SJSA1 (cell line): ENCODE data around the gene ANGEL2. TPM values are rescaled to one million over a fixed set of nuclear protein-coding genes. Genes with fewer than 3 reads are reported as not detected.

Experiments
- DNase-seq, 2 experiments: peaks; one replicate each; pipeline ENCODE4 v3.0.0-alpha.2; 2015 to 2020; ENCODE audit warnings: low spot score in 2 of 2, low read depth in 1 of 2
- H3K27ac ChIP-seq: fragments of 250-450 bp; sonication (Bioruptor Pico); 2 replicates; pipeline ENCODE4 v1.5.1; 2020; ENCODE audit warnings: mild to moderate bottlenecking, moderate library complexity
- H3K27me3 ChIP-seq: fragments of 250-450 bp; sonication (Bioruptor Pico); replicated peaks from 2 replicates; pipeline ENCODE4 v1.5.1; 2020; ENCODE audit warnings: mild to moderate bottlenecking, moderate library complexity
- H3K36me3 ChIP-seq: fragments of 250-450 bp; sonication (Bioruptor Pico); 2 replicates; pipeline ENCODE4 v1.5.1; 2020; ENCODE audit warnings: mild to moderate bottlenecking
- H3K4me1 ChIP-seq: fragments of 250-450 bp; sonication (Bioruptor Pico); replicated peaks from 2 replicates; pipeline ENCODE4 v1.6.1; 2021; ENCODE audit warnings: mild to moderate bottlenecking
- H3K4me3 ChIP-seq: fragments of 250-450 bp; sonication (Bioruptor Pico); 2 replicates; pipeline ENCODE4 v1.5.1; 2020; ENCODE audit warnings: mild to moderate bottlenecking
- H3K9me3 ChIP-seq: fragments of 250-450 bp; sonication (Bioruptor Pico); replicated peaks from 2 replicates; pipeline ENCODE4 v1.5.1; 2020; ENCODE audit warnings: mild to moderate bottlenecking
- total RNA-seq: library from RNA; depleted of rRNA; stranded (reverse); fragments of >200 nt; shearing (Covaris generic); gene quantifications from 2 replicates; pipeline ENCODE4 v1.2.3, GENCODE V29; 2014

The ANGEL2 gene
- total RNA-seq, 1 experiment from 2014 or later, result 42.3 TPM

DNA sequence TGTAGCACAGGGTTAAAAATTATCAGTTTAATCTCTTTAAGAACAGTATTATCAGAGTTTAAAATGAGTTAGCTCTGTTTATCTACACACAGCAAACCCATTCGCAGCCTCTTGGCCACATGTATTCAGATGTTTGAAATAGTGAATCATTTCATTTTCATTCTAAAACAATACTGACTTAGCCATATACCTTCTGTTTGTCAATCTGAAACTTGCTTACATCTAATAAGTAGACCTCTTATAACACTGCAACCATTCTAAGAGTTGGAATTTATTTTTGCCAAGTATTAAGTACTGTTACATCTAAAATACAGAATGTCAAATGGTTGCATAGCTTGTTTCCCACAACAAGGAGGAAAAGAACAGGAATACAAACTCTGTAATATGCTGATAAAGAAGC, 25.4 kb downstream of the ANGEL2 start:
- no peak for DNase-seq
- H3K4me1 ChIP-seq, result no peaks in the 10 kb centered on the region
- no peaks in the 10 kb centered on the region for H3K9me3 ChIP-seq
- H3K4me3 ChIP-seq, result no peak overlapping the region
- peaks cover 19% of the 10 kb centered on the region for H3K36me3 ChIP-seq
- no peak overlapping the region for H3K27ac ChIP-seq
- no peaks in the 10 kb centered on the region for H3K27me3 ChIP-seq

DNA sequence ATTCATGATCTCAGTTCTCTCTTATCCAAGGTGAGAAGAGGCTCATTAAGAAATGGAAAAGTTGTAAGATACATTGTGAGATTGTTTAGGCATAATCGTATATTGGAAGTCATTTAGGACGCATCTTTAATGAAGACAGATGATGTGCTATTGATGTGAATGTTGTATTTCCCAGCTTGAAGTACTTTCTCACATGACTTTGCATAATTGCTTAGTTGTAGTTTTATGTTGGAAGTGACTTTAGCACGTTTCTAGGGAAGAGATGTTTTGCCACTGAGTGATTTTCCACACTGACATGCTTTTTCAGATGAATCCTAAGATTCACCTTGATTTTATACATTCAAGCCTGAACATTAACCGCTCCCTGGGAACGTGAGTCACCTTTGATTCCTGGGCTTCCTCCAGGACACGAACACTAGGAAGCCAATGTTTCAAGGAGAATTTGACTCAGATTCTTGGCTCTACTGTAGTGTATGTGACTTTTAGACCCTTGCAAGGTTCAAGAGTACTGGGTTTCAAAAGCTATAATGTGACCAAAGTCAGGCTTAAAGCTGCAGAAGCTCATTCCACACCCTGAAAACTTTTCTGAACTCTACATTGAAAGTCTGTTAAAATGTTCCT, 27.9 kb downstream of the ANGEL2 start:
- Histone ChIP-seq H3K27me3 (no peaks in the 10 kb centered on the region), H3K36me3 (peaks cover 10% of the 10 kb centered on the region), H3K27ac (no peak overlapping the region), H3K4me1 (no peaks in the 10 kb centered on the region), H3K4me3 (no peak overlapping the region), H3K9me3 (no peaks in the 10 kb centered on the region)
- DNase-seq, result no peak

GRCh38 chr1:212986551-212986950, 29.1 kb downstream of the ANGEL2 start:
- no peak for DNase-seq

GRCh38 chr1:212984522-212985291, 31.0 kb downstream of the ANGEL2 start:
- DNase-seq, result no peak
- Histone ChIP-seq H3K27ac (no peak overlapping the region), H3K27me3 (no peaks in the 10 kb centered on the region), H3K4me1 (no peaks in the 10 kb centered on the region), H3K36me3 (peaks cover 5% of the 10 kb centered on the region), H3K4me3 (no peak overlapping the region), H3K9me3 (no peaks in the 10 kb centered on the region)

More at GRCh38 chr1:212986551-212986950, 29.1 kb downstream of the ANGEL2 start:
- H3K4me3 ChIP-seq, result no peak overlapping the region
- no peaks in the 10 kb centered on the region for H3K27me3 ChIP-seq
- H3K27ac ChIP-seq, result no peak overlapping the region
- no peaks in the 10 kb centered on the region for H3K9me3 ChIP-seq
- no peaks in the 10 kb centered on the region for H3K4me1 ChIP-seq
- H3K36me3 ChIP-seq, result peaks cover 5% of the 10 kb centered on the region

GRCh38 chr1:212983482-212983881, 32.2 kb downstream of the ANGEL2 start:
- Histone ChIP-seq H3K9me3 (no peaks in the 10 kb centered on the region), H3K27ac (no peak overlapping the region)

GRCh38 chr1:212982430-212983152, 33.1 kb downstream of the ANGEL2 start:
- Histone ChIP-seq H3K36me3 (no peaks in the 10 kb centered on the region), H3K9me3 (no peaks in the 10 kb centered on the region), H3K4me3 (no peak overlapping the region), H3K27me3 (no peaks in the 10 kb centered on the region), H3K4me1 (no peaks in the 10 kb centered on the region), H3K27ac (no peak overlapping the region)
- DNase-seq, result no peak

More at GRCh38 chr1:212983482-212983881, 32.2 kb downstream of the ANGEL2 start:
- DNase-seq, result no peak
- Histone ChIP-seq H3K4me3 (no peak overlapping the region), H3K36me3 (no peaks in the 10 kb centered on the region), H3K4me1 (no peaks in the 10 kb centered on the region), H3K27me3 (no peaks in the 10 kb centered on the region)

DNA sequence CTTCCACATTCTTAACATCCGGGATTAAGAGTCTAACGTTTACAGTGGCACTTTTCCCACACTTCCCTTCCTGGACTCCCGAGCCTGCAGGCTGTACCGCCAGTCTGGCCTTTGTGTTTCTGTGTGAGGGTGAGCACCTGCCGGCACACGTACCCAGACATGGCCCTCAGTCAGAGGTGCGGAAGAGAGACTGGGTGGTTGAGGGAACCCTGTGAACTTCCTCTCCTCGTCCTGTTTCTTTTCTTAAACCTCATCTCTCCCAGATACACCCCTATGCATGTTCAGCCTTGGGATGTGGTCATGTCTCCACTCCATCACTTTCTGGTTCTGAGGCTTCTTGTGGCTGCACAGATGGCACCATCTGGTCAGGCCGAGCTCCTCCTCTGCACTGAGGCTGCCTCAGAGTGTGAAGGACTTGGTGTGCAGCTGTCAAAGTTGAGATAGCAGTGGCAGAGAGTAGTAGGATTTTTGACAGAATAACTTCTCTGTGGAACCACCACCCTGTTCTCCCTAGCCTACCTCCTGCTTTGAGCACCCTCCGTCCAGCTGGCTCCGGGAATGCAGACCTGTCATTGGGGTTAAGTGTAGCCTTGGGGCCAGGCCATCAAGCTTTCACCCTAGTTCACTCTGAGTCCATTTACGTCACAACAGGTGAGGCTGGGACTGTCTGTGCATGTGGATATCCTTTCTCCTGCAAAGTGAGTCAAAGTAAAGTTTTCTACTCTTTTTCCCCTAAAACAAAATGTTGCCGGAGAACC, 33.9 kb downstream of the ANGEL2 start:
- no peak for DNase-seq
- H3K9me3 ChIP-seq, result no peaks in the 10 kb centered on the region
- H3K27ac ChIP-seq, result no peak overlapping the region
- no peak overlapping the region for H3K4me3 ChIP-seq
- H3K27me3 ChIP-seq, result no peaks in the 10 kb centered on the region
- no peaks in the 10 kb centered on the region for H3K4me1 ChIP-seq
- H3K36me3 ChIP-seq, result no peaks in the 10 kb centered on the region

DNA sequence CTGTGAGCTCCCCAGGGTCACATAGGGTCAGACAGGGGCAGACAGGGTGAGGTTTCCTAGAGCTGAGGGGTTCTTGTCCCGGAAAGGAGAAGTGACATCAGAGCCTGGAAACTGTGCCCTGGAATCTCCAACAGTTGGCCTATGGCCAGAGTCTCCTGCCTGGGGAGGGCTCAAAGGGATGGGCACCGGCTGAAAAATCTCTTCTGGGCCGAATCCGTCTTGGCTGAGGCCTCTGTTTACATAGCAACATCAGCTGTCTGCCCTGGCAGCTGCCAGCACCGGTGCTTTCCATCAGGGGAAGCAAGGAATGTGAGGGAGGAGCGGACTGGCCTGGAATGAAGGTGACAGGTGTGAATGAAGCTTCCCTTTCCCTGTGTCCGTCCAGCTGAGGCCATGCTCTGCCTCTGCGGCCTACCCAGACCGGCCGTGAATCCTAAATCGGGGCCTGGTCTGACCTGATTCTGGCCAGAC, 34.6 kb downstream of the ANGEL2 start:
- Histone ChIP-seq H3K36me3 (no peaks in the 10 kb centered on the region), H3K27me3 (no peaks in the 10 kb centered on the region), H3K9me3 (no peaks in the 10 kb centered on the region), H3K4me1 (no peaks in the 10 kb centered on the region), H3K4me3 (no peak overlapping the region), H3K27ac (no peak overlapping the region)
- DNase-seq, result no peak

- H3K36me3 ChIP-seq, result no peaks in the 10 kb centered on the region
- no peak for DNase-seq
- no peaks in the 10 kb centered on the region for H3K4me1 ChIP-seq
- no peaks in the 10 kb centered on the region for H3K27me3 ChIP-seq
- no peaks in the 10 kb centered on the region for H3K9me3 ChIP-seq
- no peak overlapping the region for H3K4me3 ChIP-seq
- no peak overlapping the region for H3K27ac ChIP-seq
Measured at GRCh38 chr1:212980123-212980785, 35.4 kb downstream of the ANGEL2 start.

DNA sequence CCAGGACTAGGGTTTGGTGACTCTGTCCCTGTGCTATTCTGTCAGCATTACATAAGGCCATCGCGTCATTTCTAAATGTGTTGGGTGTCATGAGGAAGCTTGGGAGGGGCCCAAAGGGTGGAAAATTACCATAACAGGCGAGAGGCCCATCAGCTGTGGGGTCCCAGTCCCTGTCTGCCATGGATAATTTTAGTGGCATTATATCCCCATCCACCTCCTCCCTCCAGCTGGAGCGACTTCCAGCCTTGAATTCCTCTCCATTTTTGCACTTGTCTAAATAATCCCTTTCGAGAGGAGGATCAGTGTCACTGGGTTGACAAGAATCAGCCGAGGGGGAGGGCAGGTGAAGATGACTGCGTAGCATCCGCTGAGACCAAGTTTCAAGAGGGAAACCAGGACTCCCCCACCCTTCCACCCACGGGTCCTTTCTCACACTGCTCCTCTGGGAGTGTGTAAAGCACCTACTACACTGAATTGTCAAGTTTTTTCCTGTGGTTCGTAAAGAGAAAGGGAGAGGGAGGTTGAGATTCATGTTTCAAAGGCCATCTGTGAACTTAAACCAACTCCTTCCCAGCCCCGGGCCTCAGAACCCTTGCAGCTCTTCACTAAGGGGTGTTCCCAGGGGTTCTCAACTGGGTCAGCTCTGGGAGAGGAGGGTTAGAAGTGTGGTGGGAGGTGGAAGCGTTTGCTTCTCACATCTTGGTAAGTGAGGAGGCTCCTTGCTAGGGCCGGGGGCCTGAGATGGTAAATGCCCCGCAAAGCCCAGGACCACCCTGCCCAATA, 36.1 kb downstream of the ANGEL2 start:
- H3K27me3 ChIP-seq, result no peaks in the 10 kb centered on the region
- no peaks in the 10 kb centered on the region for H3K36me3 ChIP-seq
- no peaks in the 10 kb centered on the region for H3K4me1 ChIP-seq
- no peak for DNase-seq
- H3K4me3 ChIP-seq, result no peak overlapping the region
- H3K27ac ChIP-seq, result no peak overlapping the region
- no peaks in the 10 kb centered on the region for H3K9me3 ChIP-seq

DNA sequence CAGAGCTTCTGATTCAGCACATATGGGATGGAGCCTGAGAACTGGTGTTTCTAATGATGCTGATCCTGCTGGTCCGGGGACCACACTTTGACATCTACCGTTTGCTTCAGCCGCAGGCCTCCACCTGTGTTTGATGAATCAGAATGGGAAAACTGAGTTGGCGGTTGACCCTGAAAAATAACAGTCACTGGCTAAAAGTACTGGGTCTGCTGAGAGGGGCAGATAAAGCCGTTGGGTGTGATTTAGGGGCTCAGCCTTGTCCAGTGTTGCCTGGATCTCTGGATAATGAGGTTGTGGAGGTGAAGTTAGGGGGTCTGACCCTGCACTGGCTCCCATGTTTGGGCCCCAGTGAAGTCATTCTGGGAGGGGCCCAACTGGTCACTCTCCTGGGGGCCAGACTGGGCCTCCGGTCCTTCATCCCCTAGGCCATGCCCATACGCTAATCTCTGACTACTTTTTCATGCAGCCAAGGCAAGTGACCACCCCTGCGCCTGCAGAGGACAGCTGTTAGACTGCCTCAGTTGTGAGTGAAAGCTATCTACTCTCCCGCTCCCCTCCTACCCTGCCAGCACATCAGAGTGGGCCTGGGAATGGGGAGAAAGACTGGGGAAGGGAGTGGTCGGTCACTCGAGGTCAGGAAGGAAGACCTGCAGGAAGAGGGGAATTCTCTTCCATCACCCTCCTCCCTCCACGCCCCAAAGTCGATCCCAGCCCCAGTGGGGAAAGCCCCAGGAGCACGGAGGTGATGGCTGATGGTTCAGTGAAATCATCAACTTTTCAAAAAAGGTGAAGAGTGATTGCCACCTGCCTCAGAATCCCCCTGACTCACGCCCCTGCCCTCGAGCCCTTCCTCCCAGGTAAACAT, 37.7 kb downstream of the ANGEL2 start:
- Histone ChIP-seq H3K9me3 (no peaks in the 10 kb centered on the region; the same call in 1 of the 2 replicates), H3K4me1 (no peaks in the 10 kb centered on the region), H3K27ac (no peak overlapping the region), H3K27me3 (no peaks in the 10 kb centered on the region), H3K36me3 (no peaks in the 10 kb centered on the region), H3K4me3 (no peak overlapping the region)
- DNase-seq, result no peak

GRCh38 chr1:212976586-212976985, 39.1 kb downstream of the ANGEL2 start:
- no peak overlapping the region for H3K4me3 ChIP-seq
- H3K27ac ChIP-seq, result no peak overlapping the region
- no peaks in the 10 kb centered on the region for H3K36me3 ChIP-seq
- H3K4me1 ChIP-seq, result no peaks in the 10 kb centered on the region
- DNase-seq, result no peak
- H3K9me3 ChIP-seq, result no peaks in the 10 kb centered on the region; the same call in 1 of the 2 replicates
- no peaks in the 10 kb centered on the region for H3K27me3 ChIP-seq
